Sciatic nerve (tissue), 2 donors: Measurements from ENCODE around the gene GAPDH. TPM values are rescaled to one million over a fixed set of nuclear protein-coding genes. Genes with fewer than 3 reads are reported as not detected.
A peak's percentile ranks its signal among the peaks of the same experiment; 100 is the strongest.
"Not testable (repeated sequence)": the region's sequence is repeated elsewhere in the genome, so short reads cannot be mapped to it uniquely, and the experiment has no call there.

Experiments
- ATAC-seq: fragments of 200-7000 bp; cut with Tn5 transposase; one replicate; pipeline ENCODE4 v1.9.1; 2020; ENCODE audit warnings: mild to moderate bottlenecking, moderate library complexity
- DNase-seq: peaks from one replicate; pipeline ENCODE4 v3.0.0-alpha.2; 2020; ENCODE audit warnings: low spot score
- intact Hi-C: fragments of 100-400 bp; cut with DNase I; formaldehyde crosslinking; loops from one replicate; pipeline ENCODE4 v1.14.2; 2022
- total RNA-seq: library from RNA; stranded (reverse); fragmentation: NEBNext Ultra II Directional; extraction: Animal tissue kit (Norgen Biotek cat#: 25700); gene quantifications from one replicate; pipeline ENCODE4 v1.2.1, GENCODE V29; 2021
- donor health status: DM: no; HTN: no; CAD: no.
- donor health status: DM: no; HTN: no; CAD: no.

The GAPDH gene
- total RNA-seq, 1 donor from 2014 or later, result 1,200 TPM

DNA sequence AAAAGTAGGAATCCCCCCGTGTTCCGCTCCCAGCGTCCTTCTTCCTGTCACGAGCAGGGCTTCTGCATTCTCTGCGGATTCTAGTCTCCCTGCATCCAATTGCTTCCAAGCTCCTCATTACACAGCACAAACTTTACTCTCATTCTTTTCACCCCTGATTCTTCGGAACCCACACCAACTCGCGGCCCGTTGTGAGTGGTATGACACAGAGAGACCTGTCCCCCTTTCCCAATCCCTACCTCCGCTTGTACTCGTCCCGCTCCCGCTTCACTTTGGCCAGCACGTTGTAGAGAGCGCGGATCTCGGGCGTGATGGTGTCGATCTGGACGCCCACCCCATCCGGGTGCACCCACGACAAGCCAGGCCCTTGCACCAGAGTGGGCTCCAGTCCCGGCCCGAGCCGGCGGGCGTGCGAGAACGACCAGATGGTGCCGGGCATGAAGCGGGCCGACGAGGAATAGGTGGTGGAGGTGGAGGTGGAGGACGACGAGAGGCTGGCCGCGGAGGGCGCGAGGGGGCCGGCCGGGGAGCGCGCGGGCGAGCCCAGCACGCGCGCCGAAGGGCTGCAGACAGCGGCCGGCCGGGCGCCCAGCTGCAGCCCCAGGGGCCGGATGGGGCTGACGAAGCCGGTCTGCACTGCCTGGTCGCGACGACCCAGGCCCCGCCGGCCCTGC, 20.8 kb downstream of the GAPDH start:
- ATAC-seq (no peak), DNase-seq (no peak)
- intact Hi-C loops, result no loop called here

DNA sequence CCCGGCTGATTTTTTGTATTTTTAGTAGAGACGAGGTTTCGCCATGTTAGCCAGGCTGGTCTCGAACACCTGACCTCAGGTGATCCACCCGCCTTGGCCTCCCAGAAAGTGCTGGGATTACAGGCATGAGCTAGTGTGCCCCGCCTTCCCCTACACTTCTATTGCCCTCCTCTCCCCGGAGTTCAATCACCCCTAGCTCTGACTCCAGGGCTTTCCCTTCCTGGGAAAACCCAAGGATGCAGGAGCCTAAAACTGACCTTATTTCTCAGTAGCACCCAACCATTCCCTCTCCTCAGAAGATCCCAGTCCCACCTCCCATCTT, 22.1 kb downstream of the GAPDH start:
- DNase-seq, intact Hi-C loops, ATAC-seq: not testable (repeated sequence)

DNA sequence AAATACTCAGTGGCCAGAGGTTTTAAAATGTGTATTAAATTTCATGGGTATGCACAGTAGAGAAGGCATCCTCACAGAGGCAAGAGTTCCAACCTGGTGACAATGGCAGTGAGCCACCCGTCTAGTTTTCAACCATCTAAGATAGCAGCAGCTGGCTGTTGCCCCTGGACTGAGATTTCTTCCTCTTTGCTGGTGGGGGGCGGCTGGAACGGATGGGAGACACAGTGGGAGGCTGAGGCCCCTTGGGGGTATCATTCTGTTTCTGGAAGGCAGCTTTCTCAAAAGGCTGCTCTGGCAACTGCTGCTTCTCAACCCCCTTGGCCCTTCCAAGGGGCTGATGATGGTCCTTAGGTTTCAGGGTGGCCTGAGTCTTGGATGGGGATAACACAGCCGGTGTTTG, 22.5 kb downstream of the GAPDH start:
- intact Hi-C loops, result no loop called here
- no peak for DNase-seq
- no peak for ATAC-seq

DNA sequence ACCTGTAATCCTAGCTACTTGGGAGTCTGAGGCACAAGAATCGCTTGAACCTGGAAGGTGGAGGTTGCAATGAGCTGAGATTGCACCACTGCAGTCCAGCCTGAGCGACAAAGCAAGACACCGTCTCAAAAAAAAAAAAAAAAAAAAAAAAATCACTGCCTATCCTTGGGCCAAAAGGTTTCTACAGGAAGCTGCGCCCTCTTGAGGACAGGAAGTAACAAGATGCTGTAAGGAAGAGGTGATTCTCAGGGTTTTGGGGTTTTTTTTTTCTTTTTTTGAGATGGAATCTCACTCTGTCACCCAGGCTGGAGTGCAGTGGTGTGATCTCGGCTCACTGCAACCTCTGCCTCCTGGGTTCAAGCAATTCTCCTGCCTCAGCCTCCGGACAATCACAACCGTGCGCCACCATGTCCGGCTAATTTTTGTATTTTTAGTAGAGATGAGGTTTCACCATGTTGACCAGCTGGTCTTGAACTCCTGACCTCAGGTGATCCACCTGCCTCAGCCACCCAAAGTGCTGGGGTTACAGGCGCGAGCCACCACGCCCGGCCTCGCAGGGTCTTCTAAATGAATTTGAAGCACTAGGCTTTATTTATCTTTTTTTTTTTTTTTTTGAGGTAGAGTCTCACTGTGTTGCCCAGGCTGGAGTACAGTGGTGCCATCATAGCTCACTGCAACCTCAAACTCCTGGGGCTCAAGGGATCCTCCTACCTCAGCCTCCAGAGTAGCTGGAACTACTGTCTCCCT, 23.9 kb downstream of the GAPDH start:
- intact Hi-C loops, ATAC-seq, DNase-seq: not testable (repeated sequence)

DNA sequence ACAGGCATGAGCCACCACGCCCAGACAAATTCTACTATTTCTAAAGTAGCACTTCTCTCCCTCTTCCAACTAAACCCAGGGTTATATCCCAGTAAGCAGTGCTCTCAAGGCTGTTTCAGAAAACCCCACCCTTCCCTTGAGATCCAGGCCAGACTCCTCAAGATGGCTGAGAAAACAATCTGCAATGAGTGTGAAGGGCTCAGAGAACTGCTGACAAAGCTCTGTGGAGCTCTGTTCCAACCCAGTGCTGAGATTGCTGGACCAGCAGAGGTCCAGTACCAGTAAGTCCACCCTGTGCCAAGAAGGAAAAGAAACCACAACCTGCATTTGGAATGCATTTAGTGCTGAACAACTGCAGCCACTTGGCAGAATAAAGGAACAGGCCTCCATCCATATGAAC, 25.2 kb downstream of the GAPDH start:
- ATAC-seq (no peak), DNase-seq (no peak)
- intact Hi-C loops, result no loop called here

DNA sequence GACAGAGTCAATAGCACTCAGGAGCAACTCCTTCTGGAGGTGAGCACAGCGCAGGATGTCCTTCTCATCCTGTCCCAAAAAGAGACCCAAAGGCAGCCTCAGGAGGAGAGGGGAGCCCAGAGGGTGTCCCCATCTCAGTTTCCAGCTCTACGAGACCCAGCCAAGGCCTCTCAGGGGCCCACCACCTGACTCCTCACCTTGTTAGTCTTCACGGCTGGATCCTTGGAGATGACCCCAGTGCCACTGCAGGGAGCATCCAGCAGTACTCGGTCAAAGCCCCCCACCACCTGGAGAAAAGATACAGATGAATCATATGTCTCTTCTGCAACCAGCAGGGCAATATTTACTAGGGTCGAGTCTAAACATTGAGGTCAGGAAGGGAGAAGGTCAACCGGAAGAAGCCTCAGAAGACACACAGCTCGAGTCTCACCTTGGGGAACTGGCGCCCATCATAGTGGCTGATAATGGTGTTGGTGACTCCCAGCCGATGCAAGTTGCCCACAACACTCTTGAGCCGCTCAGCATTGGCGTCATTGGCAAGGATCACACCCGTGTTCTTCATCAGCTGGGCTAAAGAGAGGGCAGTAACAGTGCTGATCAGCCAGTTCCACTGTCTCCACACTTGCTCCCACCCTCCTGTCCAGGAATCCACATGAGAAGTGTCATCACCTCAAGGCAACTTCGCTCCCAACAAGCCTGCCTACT, 26.3 kb downstream of the GAPDH start:
- intact Hi-C loops, result no loop called here
- ATAC-seq, result no peak
- DNase-seq, result no peak

DNA sequence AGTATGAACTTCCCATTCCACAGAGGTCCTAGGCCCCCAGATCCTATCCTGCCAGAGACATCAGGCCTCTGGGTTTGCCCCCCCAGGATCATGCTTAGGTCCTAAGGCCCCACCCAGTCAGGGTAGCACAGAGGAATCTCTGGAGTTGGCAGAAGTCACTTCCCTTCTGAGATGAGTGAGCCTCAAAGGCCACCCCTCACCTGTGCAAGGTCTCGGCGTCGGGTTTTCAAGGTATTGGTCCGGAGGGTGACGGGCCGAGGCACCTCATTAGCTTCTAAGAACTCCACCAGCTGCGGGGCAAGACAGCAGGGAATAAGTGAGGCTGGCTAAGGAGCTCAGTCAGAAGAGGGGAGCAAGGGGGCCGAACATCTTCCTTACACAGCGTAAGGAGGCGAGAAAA, 28.6 kb downstream of the GAPDH start:
- DNase-seq (no peak), ATAC-seq (no peak)
- intact Hi-C loops, result no loop called here

DNA sequence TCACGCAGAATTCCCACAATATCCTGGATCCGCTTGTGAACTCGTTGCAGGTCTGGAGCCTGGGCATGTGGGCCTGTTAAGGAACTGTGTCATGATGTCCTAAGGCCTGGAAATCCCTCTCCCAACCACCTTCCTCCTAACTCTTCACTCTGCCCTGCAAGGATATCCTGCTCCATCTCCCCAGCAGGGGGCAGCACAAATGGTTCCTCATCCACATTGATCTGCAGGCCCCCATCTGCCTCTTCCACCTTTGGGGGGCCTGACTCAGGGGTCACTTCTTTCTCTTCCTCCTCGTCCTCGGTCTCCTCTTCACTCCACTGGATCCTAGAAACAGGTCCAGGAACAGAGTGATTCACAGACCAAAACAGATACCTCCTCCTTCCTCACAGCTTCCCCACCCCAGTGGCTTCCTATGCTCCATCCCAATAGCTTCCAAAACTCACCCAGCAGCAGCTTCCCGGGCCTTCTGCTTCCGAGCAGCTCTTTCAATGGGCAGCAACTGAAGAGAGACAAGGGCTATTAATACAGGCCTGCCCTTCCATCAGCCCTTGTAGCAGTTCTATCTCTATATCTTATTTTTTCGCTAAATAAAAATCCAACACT, 29.2 kb downstream of the GAPDH start:
- no peak for ATAC-seq
- DNase-seq, result peak; percentile 79
- intact Hi-C loops, result no loop called here

DNA sequence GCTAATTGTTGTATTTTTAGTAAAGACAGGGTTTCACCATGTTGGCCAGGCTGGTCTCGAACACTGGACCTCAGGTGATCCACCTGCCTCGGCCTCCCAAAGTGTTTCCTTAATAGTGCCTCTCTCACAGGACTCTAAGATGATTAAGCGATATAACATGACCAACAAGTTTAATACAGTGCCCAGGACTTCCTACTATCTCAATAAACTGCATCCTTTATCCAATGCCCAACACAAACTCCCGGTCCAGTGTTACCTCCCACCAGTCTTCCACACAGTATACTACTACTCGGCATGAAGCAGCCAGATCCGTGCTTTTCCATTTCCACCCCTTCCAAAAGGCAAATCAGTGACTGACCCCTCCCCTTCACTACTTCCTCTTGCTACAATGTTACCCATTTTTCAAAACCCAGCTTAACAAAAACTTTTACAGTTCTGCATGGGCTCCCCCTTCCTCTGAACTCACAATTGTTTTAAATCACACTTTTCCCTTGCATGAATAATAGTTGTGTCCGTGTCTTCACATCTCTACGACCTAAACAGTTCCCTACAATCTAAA, 32.9 kb downstream of the GAPDH start:
- ATAC-seq (no peak), DNase-seq (no peak)
- intact Hi-C loops, result no loop called here

DNA sequence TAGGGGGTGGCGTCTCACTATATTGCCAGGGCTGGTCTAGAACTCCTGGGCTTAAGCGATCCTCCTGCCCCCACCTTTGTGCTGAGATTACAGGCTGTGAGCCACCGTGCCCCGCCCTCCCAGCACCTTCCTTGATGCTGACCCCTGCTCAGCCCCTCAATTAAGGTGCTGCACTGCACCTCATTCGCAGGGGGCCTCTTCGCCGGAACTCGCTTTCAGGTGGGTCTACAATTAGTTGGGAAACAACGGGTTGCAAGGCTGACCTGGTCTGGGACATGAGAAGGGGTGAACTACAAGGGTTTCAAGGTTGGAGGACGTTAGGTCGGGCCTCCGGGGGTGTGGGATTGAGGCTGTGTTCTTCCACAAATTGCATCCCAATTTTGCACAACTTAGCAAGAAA, 35.0 kb downstream of the GAPDH start:
- ATAC-seq (no peak), DNase-seq (no peak)
- intact Hi-C loops, result no loop called here

DNA sequence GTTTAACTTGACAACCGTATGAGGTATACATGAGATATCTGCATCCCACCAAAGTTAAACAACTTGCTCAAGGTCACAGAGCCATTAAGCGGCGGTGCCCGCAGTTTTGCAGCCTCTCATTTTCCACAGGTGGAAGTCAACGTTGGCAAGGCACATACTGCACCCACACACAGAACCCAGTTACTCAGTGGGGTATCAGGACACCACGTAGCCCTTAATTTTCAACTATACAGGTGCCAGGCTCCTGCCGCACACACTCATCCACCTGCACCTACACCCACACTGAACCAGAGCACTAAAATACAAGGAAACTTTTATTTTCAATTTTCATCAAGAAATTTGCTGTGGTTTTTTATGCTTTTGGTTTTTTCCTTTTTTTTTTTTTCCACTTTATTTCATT, 35.5 kb downstream of the GAPDH start:
- DNase-seq, result no peak
- ATAC-seq, result no peak
- intact Hi-C loops, result no loop called here

DNA sequence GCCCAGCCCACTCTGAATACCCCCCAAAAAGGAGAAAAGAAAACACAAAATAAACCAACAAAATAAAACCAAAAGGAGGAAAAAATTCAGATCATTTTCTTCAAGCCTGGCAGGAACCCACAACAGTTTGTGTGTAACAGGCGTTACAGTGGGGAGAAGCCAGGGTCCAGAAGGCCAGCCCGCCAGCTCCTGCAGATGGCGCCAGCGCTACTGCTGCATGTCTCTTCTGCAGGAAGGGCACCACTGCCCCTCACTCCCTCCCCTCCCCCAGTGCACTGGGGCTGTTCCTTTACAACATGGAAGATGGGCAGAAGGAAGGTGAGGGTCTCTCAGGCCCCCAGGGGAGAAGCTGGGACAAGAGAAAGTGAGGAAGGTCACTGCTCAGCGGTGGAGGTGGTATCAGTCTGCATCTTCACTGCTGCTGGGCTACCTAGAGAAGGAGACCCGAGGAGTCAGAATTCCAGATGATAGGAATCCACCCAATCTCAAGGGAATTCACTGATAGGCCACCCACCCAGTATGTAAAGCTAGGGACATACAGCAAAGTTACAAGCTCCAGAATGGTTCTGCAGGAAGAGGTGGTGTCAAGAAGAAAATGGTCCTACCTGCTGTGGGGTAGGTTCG, 36.1 kb downstream of the GAPDH start:
- ATAC-seq (no peak), DNase-seq (no peak)
- intact Hi-C loops, result no loop called here

DNA sequence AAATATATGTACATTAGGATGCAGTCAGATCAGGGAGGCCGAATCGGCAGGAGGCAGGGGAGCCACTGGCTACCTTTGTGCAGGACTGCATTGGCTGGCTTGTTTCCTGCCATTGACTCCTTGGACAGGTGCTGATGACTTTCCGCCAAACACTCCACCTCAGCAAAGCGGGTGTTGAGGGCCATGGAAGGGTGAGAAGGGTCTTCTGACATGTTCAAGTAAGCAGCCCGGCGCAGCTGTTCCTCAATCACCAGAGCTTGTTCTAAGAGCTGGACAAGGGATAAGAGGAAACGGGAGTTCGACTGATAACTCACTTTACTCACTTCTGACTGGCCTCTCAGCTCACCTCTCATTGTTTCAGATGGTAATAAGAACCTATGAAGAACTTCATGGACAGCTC, 38.7 kb downstream of the GAPDH start:
- DNase-seq (no peak), ATAC-seq (no peak)
- intact Hi-C loops, result no loop called here

DNA sequence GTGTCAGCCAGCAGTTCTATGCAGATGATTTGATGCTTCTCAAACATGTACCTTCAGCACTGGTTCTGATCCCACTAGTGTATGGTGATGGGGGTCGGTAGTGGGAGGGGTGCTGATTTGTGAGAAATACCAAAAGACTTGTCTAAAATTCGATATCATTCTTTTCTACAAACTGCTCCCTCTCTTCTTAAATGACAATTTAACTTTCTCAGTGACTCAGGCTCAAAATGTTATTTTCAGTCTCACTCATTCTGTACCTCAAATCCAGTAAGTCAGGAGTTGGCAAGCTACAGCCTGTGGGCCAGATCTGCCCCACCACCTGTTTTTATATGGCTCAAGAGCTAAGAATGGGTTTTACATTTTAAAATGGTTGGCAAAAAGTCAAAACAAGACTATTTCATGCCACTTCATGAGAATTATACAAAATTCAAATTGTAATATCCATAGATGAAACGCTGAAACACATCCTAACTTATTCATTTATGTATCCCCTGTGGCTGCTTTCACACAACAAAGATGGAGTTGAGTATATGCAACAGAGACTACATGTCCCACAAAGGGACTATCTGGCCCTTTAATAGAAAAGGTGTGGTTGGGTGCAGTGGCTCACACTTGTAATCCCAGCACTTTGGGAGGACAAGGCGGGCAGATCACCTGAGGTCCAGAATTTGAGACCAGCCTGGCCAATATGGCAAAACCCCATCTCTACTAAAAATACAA, 40.4 kb downstream of the GAPDH start:
- DNase-seq, result no peak
- intact Hi-C loops, result no loop called here
- no peak for ATAC-seq

DNA sequence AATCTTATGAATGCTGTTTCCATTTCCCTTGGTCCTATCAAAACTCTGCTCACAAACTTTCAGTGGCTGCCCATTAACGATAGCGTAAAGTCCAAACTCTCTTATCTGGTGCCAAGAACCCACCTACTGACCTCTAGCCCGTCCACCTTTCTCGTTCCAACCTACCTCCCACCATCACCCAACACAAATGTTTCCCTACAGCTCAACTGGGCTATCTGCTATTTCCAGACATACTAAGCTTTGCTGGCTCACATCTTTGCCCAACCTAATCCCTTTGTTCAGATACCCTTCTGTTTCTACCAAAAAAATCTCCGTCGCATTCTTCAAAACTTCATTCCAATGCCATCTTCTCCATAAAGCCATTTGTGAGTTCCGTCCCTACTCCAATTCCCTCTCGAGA, 41.3 kb downstream of the GAPDH start:
- intact Hi-C loops, result no loop called here
- DNase-seq (no peak), ATAC-seq (no peak)

DNA sequence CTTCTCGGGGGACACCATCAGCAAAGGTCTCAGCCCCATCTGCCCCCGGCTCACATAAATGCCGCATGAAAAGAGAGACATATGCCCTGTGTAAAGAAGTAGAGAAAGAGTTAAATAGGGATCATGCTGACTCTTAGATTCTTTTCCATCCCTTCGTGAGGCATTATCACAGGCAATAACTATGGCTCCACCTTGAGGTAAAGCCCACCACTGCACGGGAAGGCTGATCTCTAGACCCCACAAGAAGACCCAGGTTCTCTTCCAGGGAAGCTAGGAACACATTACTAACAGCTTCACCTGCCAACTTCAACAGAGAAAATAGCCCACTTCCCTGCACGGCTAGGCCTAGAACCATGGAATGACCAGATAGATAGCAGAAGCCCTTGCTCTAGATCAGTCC, 47.9 kb downstream of the GAPDH start:
- DNase-seq (no peak), ATAC-seq (no peak)
- intact Hi-C loops, result no loop called here

DNA sequence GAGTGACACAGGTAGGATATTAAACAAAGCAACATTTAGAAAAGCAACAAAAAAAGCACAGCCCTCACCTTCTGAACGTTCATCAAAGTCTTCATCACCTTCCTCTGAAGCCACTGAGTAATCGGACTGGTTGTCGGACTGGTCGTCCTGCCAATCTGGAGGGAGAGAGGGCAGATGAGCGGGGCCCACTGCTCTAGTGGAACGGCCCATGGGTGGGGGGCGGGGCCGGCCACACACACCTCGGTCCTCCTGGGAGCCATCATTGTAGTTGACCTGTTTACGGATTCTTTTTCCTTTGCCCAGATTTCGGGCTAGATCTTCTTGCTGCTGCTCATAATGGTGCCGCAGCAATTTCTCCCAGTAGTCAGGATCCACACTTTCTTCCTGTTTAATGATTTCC, 48.6 kb downstream of the GAPDH start:
- intact Hi-C loops, result no loop called here
- ATAC-seq (no peak), DNase-seq (no peak)

DNA sequence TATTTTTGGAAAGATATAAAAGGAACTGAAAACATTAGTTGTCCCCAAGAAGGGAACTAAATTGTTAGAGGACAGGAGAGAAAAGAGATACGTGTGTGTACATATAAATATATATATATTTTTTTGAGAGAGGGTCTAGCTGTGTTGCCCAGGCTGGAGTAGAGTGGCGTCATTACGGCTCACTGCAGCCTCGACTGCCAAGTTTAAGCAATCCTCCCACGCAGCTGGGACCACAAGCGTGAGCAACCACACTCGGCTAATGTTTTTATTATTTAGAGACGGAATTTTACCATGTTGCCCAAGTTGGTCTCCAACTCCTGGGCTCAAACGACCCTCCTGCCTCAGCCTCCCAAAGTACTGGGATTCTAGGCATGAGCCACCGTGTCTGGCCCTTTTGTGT, 50.0 kb downstream of the GAPDH start:
- ATAC-seq (no peak), DNase-seq (no peak)
- intact Hi-C loops, result no loop called here

DNA sequence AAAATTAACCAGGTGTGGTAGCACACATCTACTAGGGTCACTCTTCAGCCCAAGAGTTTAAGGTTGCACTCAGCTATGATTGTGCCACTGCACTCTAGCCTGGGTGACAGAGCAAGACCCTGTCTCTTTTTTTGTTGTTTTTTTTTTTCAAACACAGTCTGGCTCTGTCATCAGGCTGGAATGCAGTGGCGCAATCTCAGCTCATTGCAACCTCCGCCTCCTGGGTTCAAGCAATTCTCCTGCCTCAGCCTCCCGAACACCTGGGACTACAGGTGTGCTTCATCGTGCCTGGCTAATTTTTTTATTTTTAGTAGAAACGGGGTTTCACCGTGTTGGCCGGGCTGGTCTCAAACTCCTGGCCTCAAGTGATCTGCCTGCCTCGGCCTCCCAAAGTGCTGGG, 52.3 kb downstream of the GAPDH start:
- DNase-seq, result not testable (repeated sequence)

More for the DNA sequence above, 52.3 kb downstream of the GAPDH start:
- ATAC-seq, intact Hi-C loops: not testable (repeated sequence)
